SK-N-MC (cell line): Measurements from ENCODE around the gene SHISA9.

Experiments used
- DNase-seq: peaks from one replicate; pipeline ENCODE4 v3.0.0-alpha.2; 2011; ENCODE audit warnings: low read depth, low spot score
- H3K27ac ChIP-seq: fragments of 200-600 bp; sonication (generic); 2 replicates; pipeline ENCODE4 v1.5.1; 2016; ENCODE audit warnings: mixed run types
- H3K36me3 ChIP-seq: fragments of 200-600 bp; sonication (generic); 2 replicates; pipeline ENCODE4 v1.6.1; 2017; ENCODE audit warnings: antibody characterized with exemption, low read length, mixed read lengths; ENCODE audit not compliant: insufficient read depth
- H3K4me3 ChIP-seq: fragments of 200-600 bp; sonication (generic); 2 replicates; pipeline ENCODE4 v1.5.1; 2016
- H3K9ac ChIP-seq: fragments of 200-600 bp; sonication (generic); 2 replicates; pipeline ENCODE4 v1.8.0; 2017; ENCODE audit warnings: mixed run types, mixed read lengths; ENCODE audit not compliant: insufficient read length
- H3K9me3 ChIP-seq: fragments of 200-600 bp; sonication (generic); 2 replicates; pipeline ENCODE4 v1.6.1; 2017; ENCODE audit warnings: low read depth, mild to moderate bottlenecking, antibody characterized with exemption, low read length, moderate library complexity, mixed read lengths
- EZH2 ChIP-seq: fragments of 200-600 bp; sonication (generic); IDR thresholded peaks from one replicate; pipeline ENCODE4 v1.6.1; 2017; ENCODE audit warnings: antibody characterized with exemption
- FOXP2 ChIP-seq: optimal IDR thresholded peaks from 2 replicates; pipeline ENCODE3; 2011; ENCODE audit warnings: mild to moderate bottlenecking, moderate library complexity; ENCODE audit not compliant: insufficient read depth; ENCODE audit errors: extremely low read length, control extremely low read depth
- POLR2AphosphoS5 ChIP-seq: IDR thresholded peaks from 2 replicates; pipeline ENCODE4 v1.6.1; 2012; ENCODE audit warnings: mild to moderate bottlenecking, low read depth, low read length, borderline replicate concordance

SHISA9 gene

DNA sequence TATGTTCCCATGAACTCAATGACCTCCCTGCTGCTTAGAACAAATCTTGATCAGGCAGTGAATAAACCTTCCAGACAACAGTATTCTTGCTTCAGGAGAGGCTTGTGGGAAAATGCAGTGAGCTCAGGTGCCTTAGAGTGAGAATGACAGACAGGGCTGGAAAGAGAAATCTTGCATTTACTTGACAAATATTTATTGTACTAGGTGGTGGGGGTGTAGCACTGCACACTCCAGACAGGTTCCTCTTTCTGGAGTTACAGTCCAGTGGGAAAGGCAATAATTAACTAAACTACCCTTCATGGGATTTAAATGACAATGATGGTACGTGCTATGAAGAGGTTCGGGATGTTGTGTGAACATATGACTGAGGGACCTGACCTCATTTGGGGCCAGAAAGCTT lies 182.9 kb downstream of the SHISA9 start:
- no peaks in the 10 kb centered on the region for H3K9me3 ChIP-seq
- no peak for DNase-seq
- no peak overlapping the region for H3K4me3 ChIP-seq
- no peaks in the 10 kb centered on the region for H3K36me3 ChIP-seq
- TF ChIP-seq EZH2 (no peak), FOXP2 (no peak)
- H3K9ac ChIP-seq: no peak overlapping the region
- H3K27ac ChIP-seq: no peak overlapping the region

- no peaks in the 10 kb centered on the region for H3K36me3 ChIP-seq
- no peak for DNase-seq
- TF ChIP-seq POLR2AphosphoS5 (no peak), FOXP2 (no peak), EZH2 (no peak)
- H3K27ac ChIP-seq: no peak overlapping the region
- H3K9me3 ChIP-seq: no peaks in the 10 kb centered on the region
- no peak overlapping the region for H3K4me3 ChIP-seq
- no peak overlapping the region for H3K9ac ChIP-seq
Observed at GRCh38 chr16:13093661-13094060, 192.3 kb downstream of the SHISA9 start.

GRCh38 chr16:13095061-13095460 lies 193.7 kb downstream of the SHISA9 start:
- H3K4me3 ChIP-seq: no peak overlapping the region
- H3K9ac ChIP-seq: no peak overlapping the region
- no peaks in the 10 kb centered on the region for H3K9me3 ChIP-seq
- DNase-seq: no peak
- TF ChIP-seq EZH2 (no peak), POLR2AphosphoS5 (no peak), FOXP2 (no peak)
- H3K27ac ChIP-seq: no peak overlapping the region
- H3K36me3 ChIP-seq: no peaks in the 10 kb centered on the region

- no peak overlapping the region for H3K4me3 ChIP-seq
- no peak overlapping the region for H3K9ac ChIP-seq
- TF ChIP-seq FOXP2 (no peak), EZH2 (no peak), POLR2AphosphoS5 (no peak)
- no peaks in the 10 kb centered on the region for H3K9me3 ChIP-seq
- no peaks in the 10 kb centered on the region for H3K36me3 ChIP-seq
- DNase-seq: no peak
- H3K27ac ChIP-seq: no peak overlapping the region
Observed at GRCh38 chr16:13098536-13098935, 197.1 kb downstream of the SHISA9 start.

DNA sequence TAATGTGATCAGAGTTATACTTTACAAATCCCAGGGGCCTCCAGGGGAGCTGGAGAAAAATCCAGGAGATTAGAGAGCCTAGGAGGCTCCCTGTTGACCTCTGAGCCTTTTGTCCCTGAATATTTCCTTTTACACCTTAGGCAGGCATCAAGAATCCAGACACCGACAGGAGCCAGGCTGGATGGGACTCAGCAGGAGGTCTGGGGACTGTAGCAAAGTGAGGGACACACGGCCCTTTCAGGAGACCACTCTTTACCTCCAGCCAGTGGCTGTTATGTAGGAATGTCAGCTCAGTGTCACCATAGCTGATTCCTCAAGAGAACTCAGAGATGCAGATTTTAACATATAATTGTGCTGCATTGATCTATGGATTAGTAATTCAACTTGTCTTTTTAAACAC lies 198.4 kb downstream of the SHISA9 start:
- Histone ChIP-seq H3K9me3 (no peaks in the 10 kb centered on the region), H3K9ac (no peak overlapping the region), H3K4me3 (no peak overlapping the region), H3K27ac (no peak overlapping the region), H3K36me3 (no peaks in the 10 kb centered on the region)
- TF ChIP-seq EZH2 (no peak), FOXP2 (no peak), POLR2AphosphoS5 (no peak)
- no peak for DNase-seq

- TF ChIP-seq POLR2AphosphoS5: no peak
- no peak for TF ChIP-seq FOXP2
- TF ChIP-seq EZH2: no peak
- no peak overlapping the region for H3K9ac ChIP-seq
- no peak for DNase-seq
- H3K4me3 ChIP-seq: no peak overlapping the region
- no peak overlapping the region for H3K27ac ChIP-seq
- H3K36me3 ChIP-seq: no peaks in the 10 kb centered on the region
- no peaks in the 10 kb centered on the region for H3K9me3 ChIP-seq
Observed at GRCh38 chr16:13100970-13101369, 199.6 kb downstream of the SHISA9 start.

DNA sequence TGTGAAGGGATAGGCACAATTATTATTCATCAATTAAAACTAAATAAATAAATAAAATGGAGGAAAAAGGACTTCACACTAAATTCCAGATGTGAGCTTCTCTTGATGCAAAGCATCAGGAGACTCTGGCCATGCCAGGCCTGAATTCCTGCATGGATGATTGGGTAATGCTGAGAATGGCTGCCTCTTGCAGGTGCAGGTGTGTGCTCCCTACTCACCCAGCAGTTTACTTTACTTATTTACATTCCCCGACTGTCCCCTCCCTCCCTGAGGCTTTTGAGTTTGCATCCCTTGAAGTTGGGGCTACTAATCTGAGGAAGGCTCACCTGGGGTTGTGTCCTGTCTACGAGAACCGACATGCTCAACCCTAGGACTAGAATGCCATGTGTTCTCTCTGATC lies 200.4 kb downstream of the SHISA9 start:
- H3K9me3 ChIP-seq: no peaks in the 10 kb centered on the region
- no peak overlapping the region for H3K27ac ChIP-seq
- no peak for TF ChIP-seq FOXP2
- no peak for TF ChIP-seq EZH2
- H3K36me3 ChIP-seq: no peaks in the 10 kb centered on the region
- DNase-seq: no peak
- no peak overlapping the region for H3K9ac ChIP-seq
- H3K4me3 ChIP-seq: no peak overlapping the region

GRCh38 chr16:13102401-13102800 lies 201.0 kb downstream of the SHISA9 start:
- DNase-seq: no peak
- Histone ChIP-seq H3K9me3 (no peaks in the 10 kb centered on the region), H3K36me3 (no peaks in the 10 kb centered on the region), H3K27ac (no peak overlapping the region), H3K4me3 (no peak overlapping the region), H3K9ac (no peak overlapping the region)
- TF ChIP-seq FOXP2: no peak
- TF ChIP-seq EZH2: no peak
- TF ChIP-seq POLR2AphosphoS5: no peak

DNA sequence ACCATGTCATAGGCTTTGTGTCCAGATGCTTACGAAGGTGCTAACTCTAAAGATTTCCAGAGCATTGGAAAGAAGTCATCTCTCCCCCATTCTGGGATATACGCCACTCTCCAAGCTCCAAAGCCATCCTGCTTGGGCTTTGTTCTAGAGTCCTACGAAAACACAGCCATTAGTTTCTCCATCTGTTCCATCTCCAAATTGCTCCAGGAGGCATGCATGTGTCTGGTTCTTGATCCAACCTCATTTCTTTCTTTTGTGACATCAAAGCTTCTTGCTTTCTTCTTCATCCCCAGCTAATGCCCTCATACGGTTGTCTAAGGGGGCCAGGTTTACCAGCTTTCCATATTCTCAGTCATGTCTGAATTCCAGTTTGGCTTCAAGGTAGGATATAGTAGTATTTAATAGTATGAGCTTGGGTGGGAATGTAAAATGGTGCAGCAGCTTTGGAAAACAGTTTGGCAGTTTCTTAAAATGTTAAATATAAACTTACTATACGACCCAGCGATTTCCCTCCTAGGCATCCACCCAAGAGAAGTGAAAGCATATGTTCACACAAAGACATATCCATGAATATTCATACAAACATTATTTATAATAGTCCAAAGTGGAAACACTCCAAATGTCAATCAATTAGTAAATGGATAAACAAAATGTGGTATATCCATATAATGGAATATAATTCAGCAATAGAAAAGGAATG lies 202.6 kb downstream of the SHISA9 start:
- H3K9me3 ChIP-seq: no peaks in the 10 kb centered on the region
- H3K4me3 ChIP-seq: no peak overlapping the region
- no peak overlapping the region for H3K27ac ChIP-seq
- TF ChIP-seq EZH2: no peak
- TF ChIP-seq FOXP2: no peak
- no peak for TF ChIP-seq POLR2AphosphoS5
- no peaks in the 10 kb centered on the region for H3K36me3 ChIP-seq
- H3K9ac ChIP-seq: no peak overlapping the region
- DNase-seq: no peak
